Caco-2 (cell line): Measurements from ENCODE around the gene KCNJ3. TPM values are rescaled to one million over a fixed set of nuclear protein-coding genes. Genes with fewer than 3 reads are reported as not detected.

ENCODE experiments used
- BruUV-seq: library from RNA; stranded (reverse); fragments of 400-500 nt; replicated peaks from 2 replicates; lab custom pipeline; 2021; lab: Mats Ljungman, UMichigan
- CTCF ChIA-PET: fragments of 300-600 bp; sonication (Branson Sonifier 250); formaldehyde crosslinking; loops from one replicate; lab custom pipeline; 2022; ENCODE audit warnings: antibody characterized with exemption; lab: Charles Lee
- POLR2A ChIA-PET: fragments of 300-600 bp; sonication (Branson Sonifier 250); formaldehyde crosslinking; loops from one replicate; lab custom pipeline; 2022; ENCODE audit warnings: antibody characterized with exemption; lab: Charles Lee
- DNase-seq, 2 experiments: peaks; one replicate each; pipeline versions ENCODE4 v3.0.0 to v3.0.0-alpha.2; 2020 to 2022
- H3K27me3 ChIP-seq: replicated peaks from 2 replicates; pipeline ENCODE4 v1.6.0; 2011; ENCODE audit warnings: low read length; ENCODE audit not compliant: control insufficient read depth, insufficient read depth
- H3K36me3 ChIP-seq: 2 replicates; pipeline ENCODE4 v1.5.1; 2011; ENCODE audit warnings: low read length; ENCODE audit not compliant: control insufficient read depth, insufficient read depth
- H3K4me1 ChIP-seq: fragments of 250-450 bp; sonication (Bioruptor Pico); 2 replicates; pipeline ENCODE4 v1.5.1; 2020; ENCODE audit warnings: mild to moderate bottlenecking
- H3K4me3 ChIP-seq: 2 replicates; pipeline ENCODE4 v1.5.1; 2011; ENCODE audit warnings: low read depth, mild to moderate bottlenecking, control low read depth, low read length
- H3K9me3 ChIP-seq: fragments of 250-450 bp; sonication (Bioruptor Pico); 2 replicates; pipeline ENCODE4 v1.5.1; 2020; ENCODE audit warnings: mild to moderate bottlenecking, moderate library complexity
- H3K27ac Mint-ChIP-seq: one replicate; pipeline ENCODE4 v1.8.0; 2022; ENCODE audit warnings: mixed read lengths; ENCODE audit not compliant: unreplicated experiment
- H3K27me3 Mint-ChIP-seq: one replicate; pipeline ENCODE4 v1.8.0; 2022; ENCODE audit warnings: mixed read lengths; ENCODE audit not compliant: insufficient read depth, unreplicated experiment
- H3K36me3 Mint-ChIP-seq: one replicate; pipeline ENCODE4 v1.8.0; 2022; ENCODE audit warnings: mild to moderate bottlenecking, mixed read lengths; ENCODE audit not compliant: insufficient read depth, unreplicated experiment
- H3K4me1 Mint-ChIP-seq: one replicate; pipeline ENCODE4 v1.8.0; 2022; ENCODE audit warnings: low read depth, mixed read lengths; ENCODE audit not compliant: unreplicated experiment
- H3K4me3 Mint-ChIP-seq: one replicate; pipeline ENCODE4 v1.8.0; 2022; ENCODE audit warnings: mild to moderate bottlenecking, moderate library complexity, mixed read lengths; ENCODE audit not compliant: unreplicated experiment
- H3K9me3 Mint-ChIP-seq: one replicate; pipeline ENCODE4 v1.8.0; 2022; ENCODE audit warnings: mixed read lengths; ENCODE audit not compliant: unreplicated experiment
- CTCF ChIP-seq, 2 experiments: fragments of 200-600 bp in 1 of 2; IDR thresholded peaks; 1 replicate in 1 of 2; 2 replicates in 1 of 2; pipeline versions ENCODE4 v1.5.1 to v1.8.0; 2011 to 2022; ENCODE audit warnings: antibody characterized with exemption in 1 of 2, control low read depth in 1 of 2, inconsistent platforms in 1 of 2, low read depth in 1 of 2, low read length in 1 of 2, mild to moderate bottlenecking in 1 of 2, moderate library complexity in 1 of 2; ENCODE audit not compliant: insufficient read depth in 1 of 2, severe bottlenecking in 1 of 2, unreplicated experiment in 1 of 2
- intact Hi-C: fragments of 100-400 bp; cut with micrococcal nuclease; formaldehyde crosslinking; loops from one replicate; pipeline ENCODE4 v1.10.0; 2022; ENCODE audit not compliant: unreplicated experiment
- total RNA-seq: library from RNA; stranded (reverse); gene quantifications from 2 replicates; pipeline ENCODE4 v1.2.3, GENCODE V29; 2022

The KCNJ3 gene
- total RNA-seq, 1 experiment from 2014 or later: not detected

DNA sequence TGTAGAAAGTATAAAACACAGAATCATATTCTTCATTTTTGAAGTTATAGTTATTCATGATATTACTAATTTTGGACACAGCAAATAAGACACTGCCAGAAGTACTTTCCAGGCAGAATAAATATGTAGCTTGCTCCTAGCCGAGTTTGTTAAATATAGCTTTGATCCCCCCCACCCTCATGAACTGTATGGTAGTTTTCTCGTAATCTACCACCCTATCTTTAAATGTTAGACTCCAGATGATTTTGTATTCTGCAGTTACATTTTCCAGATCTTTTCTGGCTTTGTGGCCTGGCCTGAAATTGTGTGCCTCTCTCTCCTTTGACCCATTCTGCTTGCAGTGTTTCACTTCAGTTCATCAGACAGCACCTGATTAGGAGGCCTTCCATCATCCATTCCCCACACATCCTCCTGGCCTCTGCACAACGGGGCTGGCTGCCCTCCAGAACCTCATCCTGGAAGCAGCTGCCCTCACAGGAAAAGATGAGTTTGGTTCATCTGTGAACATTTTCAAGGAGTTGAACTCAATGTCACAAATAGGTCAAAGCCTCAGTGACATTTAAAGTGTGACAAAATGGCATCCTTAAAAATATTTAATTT, 4.7 kb upstream of the KCNJ3 start:
- Mint-ChIP-seq H3K27ac (no peak overlapping the region), H3K36me3 (no peaks in the 10 kb centered on the region), H3K4me3 (no peak overlapping the region), H3K9me3 (peaks cover 2% of the 10 kb centered on the region), H3K27me3 (peaks cover 21% of the 10 kb centered on the region), H3K4me1 (no peaks in the 10 kb centered on the region)
- ChIA-PET POLR2A (no interaction called here), CTCF (no interaction called here)
- no peaks in the 10 kb centered on the region; the same call in 1 of the 2 replicates for H3K27me3 ChIP-seq
- no TSS peak for BruUV-seq
- intact Hi-C loops: no loop called here
- no peak for TF ChIP-seq CTCF (IDR thresholded peaks at IDR 0.05; ENCODE audit: insufficient read depth in 1 of 2, low read depth in 1 of 2, low read length in 1 of 2, severe bottlenecking in 1 of 2, unreplicated experiment in 1 of 2)
- H3K9me3 ChIP-seq: no peaks in the 10 kb centered on the region
- 0 out of 2 replicates have a peak, but pooled peaks cover 6% of the 10 kb centered on the region for H3K4me1 ChIP-seq
- no peaks in the 10 kb centered on the region for H3K36me3 ChIP-seq
- no peak overlapping the region for H3K4me3 ChIP-seq
- DNase-seq: no peak

GRCh38 chr2:154694881-154695280, 3.6 kb upstream of the KCNJ3 start:
- Histone ChIP-seq H3K4me1 (0 out of 2 replicates have a peak, but pooled peaks cover 6% of the 10 kb centered on the region), H3K4me3 (no peak overlapping the region), H3K9me3 (no peaks in the 10 kb centered on the region), H3K36me3 (no peaks in the 10 kb centered on the region), H3K27me3 (no peaks in the 10 kb centered on the region; the same call in 1 of the 2 replicates)
- no peaks in the 10 kb centered on the region for H3K36me3 Mint-ChIP-seq
- BruUV-seq: no TSS peak
- intact Hi-C loops: no loop called here
- no peaks in the 10 kb centered on the region for H3K4me1 Mint-ChIP-seq
- no peak overlapping the region for H3K4me3 Mint-ChIP-seq
- H3K27ac Mint-ChIP-seq: no peak overlapping the region
- DNase-seq: no peak
- peaks cover 29% of the 10 kb centered on the region for H3K27me3 Mint-ChIP-seq
- CTCF ChIA-PET: no interaction called here
- POLR2A ChIA-PET: no interaction called here
- H3K9me3 Mint-ChIP-seq: peaks cover 9% of the 10 kb centered on the region
- no peak for TF ChIP-seq CTCF (IDR thresholded peaks at IDR 0.05; ENCODE audit: insufficient read depth in 1 of 2, low read depth in 1 of 2, low read length in 1 of 2, severe bottlenecking in 1 of 2, unreplicated experiment in 1 of 2)

GRCh38 chr2:154696369-154696768, 2.1 kb upstream of the KCNJ3 start:
- H3K36me3 ChIP-seq: no peaks in the 10 kb centered on the region
- TF ChIP-seq CTCF (IDR thresholded peaks at IDR 0.05; ENCODE audit: insufficient read depth in 1 of 2, low read depth in 1 of 2, low read length in 1 of 2, severe bottlenecking in 1 of 2, unreplicated experiment in 1 of 2): no peak
- Mint-ChIP-seq H3K9me3 (peaks cover 9% of the 10 kb centered on the region), H3K4me3 (no peak overlapping the region), H3K27ac (no peak overlapping the region), H3K36me3 (no peaks in the 10 kb centered on the region), H3K27me3 (peaks cover 25% of the 10 kb centered on the region), H3K4me1 (no peaks in the 10 kb centered on the region)
- no peaks in the 10 kb centered on the region for H3K27me3 ChIP-seq
- H3K4me3 ChIP-seq: no peak overlapping the region
- no TSS peak for BruUV-seq
- intact Hi-C loops: no loop called here
- no peak for DNase-seq
- CTCF ChIA-PET: no interaction called here
- 0 out of 2 replicates have a peak, but pooled peaks cover 6% of the 10 kb centered on the region for H3K4me1 ChIP-seq
- POLR2A ChIA-PET: no interaction called here
- no peaks in the 10 kb centered on the region for H3K9me3 ChIP-seq
